Suprapubic skin (tissue), 3 donors: ENCODE data around the gene LPP.

ENCODE experiments used
- EP300 ChIP-seq: sonication (generic); formaldehyde crosslinking; IDR thresholded peaks from one replicate; pipeline ENCODE4 v1.6.1; 2017; ENCODE audit warnings: antibody characterized with exemption
- POLR2A ChIP-seq, 2 donors: fragments of 450-650 bp; IDR thresholded peaks; one replicate each; pipeline ENCODE4 v1.6.1; 2017; ENCODE audit warnings: antibody characterized with exemption in 2 of 2, mild to moderate bottlenecking in 2 of 2, moderate library complexity in 2 of 2
- TF ChIP-seq, protein P1 (sequence below), 2 donors: fragments of 200-600 bp in 1 of 2; fragments of 450-650 bp in 1 of 2; sonication (generic) in 1 of 2; IDR thresholded peaks; one replicate each; pipeline ENCODE4 v1.5.1; 2016 to 2019; ENCODE audit warnings: antibody characterized with exemption in 2 of 2, mild to moderate bottlenecking in 1 of 2, moderate library complexity in 1 of 2

DNA sequence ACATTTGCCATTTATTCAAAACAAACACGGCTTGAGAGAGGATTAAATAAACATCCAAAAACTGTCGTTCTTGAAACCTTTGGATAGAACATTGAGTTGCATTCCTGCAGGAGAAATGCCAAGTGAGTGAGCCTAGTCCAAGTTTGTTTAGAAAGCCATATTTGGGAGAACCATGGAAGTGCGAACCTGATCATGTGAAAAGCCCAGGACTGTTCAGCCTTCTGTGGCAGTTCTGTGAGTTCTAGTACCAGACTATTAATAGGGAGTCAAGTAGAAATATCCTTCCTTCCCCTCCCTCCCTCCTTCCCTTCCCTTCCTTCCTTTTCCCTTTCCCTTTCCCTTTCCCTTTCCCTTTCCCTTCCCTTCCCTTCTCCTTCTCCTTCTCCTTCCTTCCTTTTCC lies 470.4 kb downstream of the LPP start:
- TF ChIP-seq, protein P1, sequence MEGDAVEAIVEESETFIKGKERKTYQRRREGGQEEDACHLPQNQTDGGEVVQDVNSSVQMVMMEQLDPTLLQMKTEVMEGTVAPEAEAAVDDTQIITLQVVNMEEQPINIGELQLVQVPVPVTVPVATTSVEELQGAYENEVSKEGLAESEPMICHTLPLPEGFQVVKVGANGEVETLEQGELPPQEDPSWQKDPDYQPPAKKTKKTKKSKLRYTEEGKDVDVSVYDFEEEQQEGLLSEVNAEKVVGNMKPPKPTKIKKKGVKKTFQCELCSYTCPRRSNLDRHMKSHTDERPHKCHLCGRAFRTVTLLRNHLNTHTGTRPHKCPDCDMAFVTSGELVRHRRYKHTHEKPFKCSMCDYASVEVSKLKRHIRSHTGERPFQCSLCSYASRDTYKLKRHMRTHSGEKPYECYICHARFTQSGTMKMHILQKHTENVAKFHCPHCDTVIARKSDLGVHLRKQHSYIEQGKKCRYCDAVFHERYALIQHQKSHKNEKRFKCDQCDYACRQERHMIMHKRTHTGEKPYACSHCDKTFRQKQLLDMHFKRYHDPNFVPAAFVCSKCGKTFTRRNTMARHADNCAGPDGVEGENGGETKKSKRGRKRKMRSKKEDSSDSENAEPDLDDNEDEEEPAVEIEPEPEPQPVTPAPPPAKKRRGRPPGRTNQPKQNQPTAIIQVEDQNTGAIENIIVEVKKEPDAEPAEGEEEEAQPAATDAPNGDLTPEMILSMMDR (IDR thresholded peaks at IDR 0.05): no peak
- no peak for TF ChIP-seq EP300
- no peak for TF ChIP-seq POLR2A (IDR thresholded peaks at IDR 0.05)
